ENCODE measurements around the gene G0S2.

GRCh38 chr1:209720826-209721225 is 45.6 kb downstream of the G0S2 start:
- TF ChIP-seq CTCF (IDR thresholded peaks at IDR 0.05), result no peak
- TF ChIP-seq POLR2A (IDR thresholded peaks at IDR 0.05), result no peak
- no peak for TF ChIP-seq POLR2AphosphoS5 (IDR thresholded peaks at IDR 0.05; ENCODE audit: insufficient read depth in 1 of 2, low read depth in 1 of 2)
